SK-N-SH (cell line): Measurements from ENCODE around the gene CDHR2. TPM values are rescaled to one million over a fixed set of nuclear protein-coding genes. Genes with fewer than 3 reads are reported as not detected.

ENCODE experiments used
- CTCF ChIA-PET: fragments of 300-600, 350-600 bp; formaldehyde crosslinking; extraction: SDS; loops from one replicate; lab custom pipeline; 2021; lab: Yijun Ruan, JAX
- POLR2A ChIA-PET: fragments of 350-600 bp; sonication (Branson Sonifier 250); formaldehyde crosslinking; extraction: SDS; loops from one replicate; lab custom pipeline; 2020; ENCODE audit warnings: antibody characterized with exemption, inconsistent platforms; lab: Yijun Ruan, JAX
- DNase-seq: peaks from one replicate; pipeline ENCODE4 v3.0.0; 2012
- H2AFZ ChIP-seq: fragments of 200-600 bp; sonication (generic); 2 replicates; pipeline ENCODE4 v1.8.1; 2016; ENCODE audit warnings: antibody characterized with exemption, mild to moderate bottlenecking, low read depth
- H3F3A ChIP-seq: fragments of 200-600 bp; sonication (generic); replicated peaks from 2 replicates; pipeline ENCODE3; 2016; ENCODE audit warnings: antibody characterized with exemption, mild to moderate bottlenecking; ENCODE audit not compliant: insufficient read depth
- H3K27ac ChIP-seq, 2 experiments: fragments of 200-500 bp in 1 of 2; fragments of 200-600 bp in 1 of 2; sonication (Bioruptor generic) in 1 of 2; sonication (generic), shearing (Covaris generic) in 1 of 2; 2 replicates each; pipeline versions ENCODE4 v1.5.1 to v1.6.1; 2014 to 2016; ENCODE audit warnings: low read depth in 2 of 2, inconsistent platforms in 1 of 2, low read length in 1 of 2, mild to moderate bottlenecking in 1 of 2, mixed read lengths in 1 of 2
- H3K27me3 ChIP-seq: fragments of 200-600 bp; sonication (generic), shearing (Covaris generic); 2 replicates; pipeline ENCODE4 v1.6.1; 2016; ENCODE audit warnings: mixed run types; ENCODE audit not compliant: insufficient read depth
- H3K36me3 ChIP-seq, 2 experiments: fragments of 200-500 bp in 1 of 2; fragments of 200-600 bp in 1 of 2; sonication (Bioruptor generic) in 1 of 2; sonication (generic) in 1 of 2; replicated peaks in 1 of 2; 2 replicates each; pipeline versions ENCODE3 to v1.5.1; 2014 to 2016; ENCODE audit warnings: low read length in 1 of 2, mild to moderate bottlenecking in 1 of 2; ENCODE audit not compliant: insufficient read depth in 2 of 2, control insufficient read depth in 1 of 2
- H3K4me1 ChIP-seq, 2 experiments: fragments of 200-500 bp in 1 of 2; fragments of 200-600 bp in 1 of 2; sonication (Bioruptor generic) in 1 of 2; sonication (generic), shearing (Covaris generic) in 1 of 2; 2 replicates each; pipeline versions ENCODE4 v1.5.1 to v1.6.1; 2014 to 2016; ENCODE audit warnings: low read depth in 1 of 2, low read length in 1 of 2, mixed run types in 1 of 2; ENCODE audit not compliant: insufficient read depth in 2 of 2, control insufficient read depth in 1 of 2
- H3K4me2 ChIP-seq: fragments of 200-600 bp; sonication (generic), shearing (Covaris generic); 2 replicates; pipeline ENCODE4 v1.6.1; 2017; ENCODE audit warnings: mixed run types
- H3K4me3 ChIP-seq, 2 experiments: fragments of 200-500 bp in 1 of 2; fragments of 200-600 bp in 1 of 2; sonication (Bioruptor generic) in 1 of 2; sonication (generic), shearing (Covaris generic) in 1 of 2; 2 replicates each; pipeline versions ENCODE4 v1.5.1 to v1.8.1; 2014 to 2016; ENCODE audit warnings: low read depth in 2 of 2, inconsistent platforms in 1 of 2, low read length in 1 of 2, mild to moderate bottlenecking in 1 of 2, mixed read lengths in 1 of 2, moderate library complexity in 1 of 2
- H3K79me2 ChIP-seq: fragments of 200-600 bp; sonication (generic); 2 replicates; pipeline ENCODE4 v1.8.1; 2017; ENCODE audit warnings: mild to moderate bottlenecking; ENCODE audit not compliant: insufficient read depth
- H3K9ac ChIP-seq: fragments of 200-600 bp; sonication (generic); 2 replicates; pipeline ENCODE4 v1.6.1; 2017; ENCODE audit warnings: mixed run types
- H3K9me2 ChIP-seq: fragments of 200-600 bp; sonication (generic); 2 replicates; pipeline ENCODE4 v1.6.1; 2017; ENCODE audit warnings: mixed run types
- H3K9me3 ChIP-seq: fragments of 200-600 bp; sonication (generic); 2 replicates; pipeline ENCODE4 v1.6.1; 2017; ENCODE audit warnings: mixed run types, mild to moderate bottlenecking, moderate library complexity
- H4K20me1 ChIP-seq: fragments of 200-600 bp; sonication (generic); 2 replicates; pipeline ENCODE4 v1.6.1; 2017; ENCODE audit warnings: mild to moderate bottlenecking, mixed run types; ENCODE audit not compliant: insufficient read depth
- CHD2 ChIP-seq: fragments of 150-350 bp; IDR thresholded peaks from 2 replicates; pipeline ENCODE4 v1.6.1; 2018; ENCODE audit warnings: low read length; ENCODE audit not compliant: partially characterized antibody
- CTCF ChIP-seq: fragments of 200-600 bp; sonication (generic); IDR thresholded peaks from 2 replicates; pipeline ENCODE4 v1.6.1; 2017; ENCODE audit warnings: antibody characterized with exemption, mild to moderate bottlenecking, moderate library complexity
- ELF1 ChIP-seq: IDR thresholded peaks from 2 replicates; pipeline ENCODE4 v1.4.0; 2012
- EZH2phosphoT487 ChIP-seq: fragments of 200-600 bp; sonication (generic); IDR thresholded peaks from 2 replicates; pipeline ENCODE4 v1.6.1; 2017; ENCODE audit warnings: low read depth, mixed run types, mild to moderate bottlenecking, antibody characterized with exemption, moderate library complexity, borderline replicate concordance
- FOSL2 ChIP-seq: IDR thresholded peaks from 2 replicates; pipeline ENCODE4 v1.4.0; 2012; ENCODE audit warnings: low read depth, mild to moderate bottlenecking, moderate library complexity, borderline replicate concordance
- FOXJ3 ChIP-seq: sonication (generic); formaldehyde crosslinking; IDR thresholded peaks from 2 replicates; pipeline ENCODE4 v1.5.1; 2020; ENCODE audit warnings: mild to moderate bottlenecking, missing genetic modification reagents
- FOXM1 ChIP-seq: IDR thresholded peaks from 2 replicates; pipeline ENCODE4 v1.4.0; 2012; ENCODE audit warnings: low read depth, mild to moderate bottlenecking
- GATA2 ChIP-seq: sonication (generic); formaldehyde crosslinking; IDR thresholded peaks from 2 replicates; pipeline ENCODE4 v1.5.0; 2020; ENCODE audit warnings: mild to moderate bottlenecking, missing genetic modification reagents
- MAX ChIP-seq: IDR thresholded peaks from 2 replicates; pipeline ENCODE4 v1.4.0; 2012; ENCODE audit warnings: low read depth
- MXI1 ChIP-seq: IDR thresholded peaks from 2 replicates; pipeline ENCODE4 v1.6.1; 2012; ENCODE audit warnings: mild to moderate bottlenecking, low read depth, low read length, improper control_type of control experiment
- NFIC ChIP-seq: IDR thresholded peaks from 2 replicates; pipeline ENCODE4 v1.4.0; 2012; ENCODE audit warnings: borderline replicate concordance
- NRF1 ChIP-seq: IDR thresholded peaks from 2 replicates; pipeline ENCODE4 v1.6.1; 2012; ENCODE audit warnings: low read depth, mild to moderate bottlenecking, low read length
- RAD21 ChIP-seq: IDR thresholded peaks from 2 replicates; pipeline ENCODE4 v1.6.1; 2012; ENCODE audit warnings: mild to moderate bottlenecking, low read length
- RFX5 ChIP-seq: IDR thresholded peaks from 2 replicates; pipeline ENCODE4 v1.6.1; 2012; ENCODE audit warnings: mild to moderate bottlenecking, improper control_type of control experiment, low read length
- RXRA ChIP-seq: IDR thresholded peaks from 2 replicates; pipeline ENCODE4 v1.4.0; 2012; ENCODE audit warnings: low read depth, mild to moderate bottlenecking, borderline replicate concordance
- SIN3A ChIP-seq: IDR thresholded peaks from 2 replicates; pipeline ENCODE4 v1.6.1; 2012; ENCODE audit warnings: low read depth, mild to moderate bottlenecking, low read length, moderate library complexity, borderline replicate concordance
- SMC3 ChIP-seq: IDR thresholded peaks from 2 replicates; pipeline ENCODE4 v1.6.1; 2012; ENCODE audit warnings: low read depth, low read length, improper control_type of control experiment
- TCF12 ChIP-seq: IDR thresholded peaks from 2 replicates; pipeline ENCODE4 v1.4.0; 2012
- USF2 ChIP-seq: fragments of 150-350 bp; IDR thresholded peaks from 2 replicates; pipeline ENCODE4 v1.6.1; 2017; ENCODE audit warnings: antibody characterized with exemption, low read length, low read depth, borderline replicate concordance
- WGBS: methylation state at CpG from one replicate; pipeline ENCODE4 v1.1.6; 2017; ENCODE audit warnings: low lambda C conversion rate; 5-methylcytosine and 5-hydroxymethylcytosine counted together
- polyA plus RNA-seq, 3 experiments: library from polyadenylated mRNA; depleted of rRNA; stranded (reverse); fragments of >200 nt; gene quantifications; 2 replicates each; pipeline ENCODE4 v1.2.3, GENCODE V29; 2012

The CDHR2 gene
- polyA plus RNA-seq, 1 of the 3 experiments (the other 2 are of a cell fraction) = not detected

- Histone ChIP-seq H3K9me2 (no peaks in the 10 kb centered on the region), H3K4me2 (no peak overlapping the region), H4K20me1 (no peaks in the 10 kb centered on the region), H3K4me1 (no peaks in the 10 kb centered on the region; a peak in 1 of 4 replicates), H3K36me3 (no peaks in the 10 kb centered on the region), H3K4me3 (no peak overlapping the region), H3K9me3 (no peaks in the 10 kb centered on the region), H3K79me2 (no peaks in the 10 kb centered on the region), H3K27me3 (peaks cover 27% of the 10 kb centered on the region; the same call in 1 of the 2 replicates), H2AFZ (no peak overlapping the region), H3F3A (no peaks in the 10 kb centered on the region), H3K27ac (no peak overlapping the region), H3K9ac (no peak overlapping the region)
- no peak for TF ChIP-seq NFIC
- TF ChIP-seq RFX5 = no peak
- TF ChIP-seq ELF1 = no peak
- no peak for TF ChIP-seq USF2
- TF ChIP-seq EZH2phosphoT487 = no peak
- no peak for TF ChIP-seq TCF12
- no peak for TF ChIP-seq GATA2
- no peak for TF ChIP-seq RXRA
- no peak for TF ChIP-seq RAD21
- TF ChIP-seq FOSL2 = no peak
- TF ChIP-seq SIN3A = no peak
- no peak for TF ChIP-seq FOXJ3
- TF ChIP-seq NRF1 = no peak
- no peak for TF ChIP-seq CTCF
- TF ChIP-seq FOXM1 = no peak
- no peak for TF ChIP-seq MXI1
- no peak for TF ChIP-seq MAX
- ChIA-PET CTCF (interaction anchor here (0.8 to 2.6 kb wide), 3 partner anchors 15 to 63 kb away, joined by 3 to 7 read pairs (median 3); no protein-coding TSS in a partner anchor), POLR2A (no interaction called here)
- 53% methylated on average over 9 of the region's 9 CpGs for WGBS
- DNase-seq = no peak
Observed at GRCh38 chr5:176636426-176636825, 87.3 kb downstream of the CDHR2 start.

GRCh38 chr5:176637556-176637955 is 88.4 kb downstream of the CDHR2 start:
- Histone ChIP-seq H3F3A (no peaks in the 10 kb centered on the region), H3K4me3 (no peak overlapping the region), H3K4me2 (no peak overlapping the region), H2AFZ (no peak overlapping the region), H3K9me2 (no peaks in the 10 kb centered on the region), H3K9ac (no peak overlapping the region), H4K20me1 (no peaks in the 10 kb centered on the region), H3K9me3 (no peaks in the 10 kb centered on the region), H3K79me2 (no peaks in the 10 kb centered on the region), H3K4me1 (no peaks in the 10 kb centered on the region; a peak in 1 of 4 replicates), H3K27ac (no peak overlapping the region), H3K27me3 (peaks cover 18% of the 10 kb centered on the region; the same call in 1 of the 2 replicates), H3K36me3 (no peaks in the 10 kb centered on the region)
- no peak for DNase-seq
- POLR2A ChIA-PET = interaction anchor here (1.0 kb wide), 1 partner anchor 10 kb away, joined by 3 read pairs; the partner anchor contains the start of gene TSPAN17
- WGBS = 79% methylated on average over 4 of the region's 4 CpGs
- no peak for TF ChIP-seq MXI1
- no peak for TF ChIP-seq CHD2
- no peak for TF ChIP-seq NRF1
- TF ChIP-seq SMC3 = no peak
- CTCF ChIA-PET = no interaction called here
